ENCODE measurements around the gene PTPRK.

DNA sequence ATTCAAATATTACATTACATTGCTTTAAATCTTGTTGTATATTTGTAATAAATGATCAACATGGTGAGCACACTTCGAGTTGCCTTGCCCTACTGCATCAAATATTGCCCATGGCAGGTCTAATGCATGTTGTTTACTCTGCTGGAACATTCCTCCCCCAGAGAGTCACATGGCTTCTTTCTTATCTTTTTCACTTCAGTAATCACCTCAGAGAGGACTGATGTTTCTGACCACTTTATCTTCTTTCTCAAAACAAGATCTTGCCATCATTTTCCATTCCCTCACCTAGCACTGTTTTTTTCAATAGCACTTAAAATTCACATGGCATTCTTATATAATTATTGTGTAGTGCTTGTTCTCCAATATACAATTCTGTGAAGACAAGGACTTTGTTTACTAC, 376.1 kb downstream of the PTPRK start:
- TF ChIP-seq, protein P1, sequence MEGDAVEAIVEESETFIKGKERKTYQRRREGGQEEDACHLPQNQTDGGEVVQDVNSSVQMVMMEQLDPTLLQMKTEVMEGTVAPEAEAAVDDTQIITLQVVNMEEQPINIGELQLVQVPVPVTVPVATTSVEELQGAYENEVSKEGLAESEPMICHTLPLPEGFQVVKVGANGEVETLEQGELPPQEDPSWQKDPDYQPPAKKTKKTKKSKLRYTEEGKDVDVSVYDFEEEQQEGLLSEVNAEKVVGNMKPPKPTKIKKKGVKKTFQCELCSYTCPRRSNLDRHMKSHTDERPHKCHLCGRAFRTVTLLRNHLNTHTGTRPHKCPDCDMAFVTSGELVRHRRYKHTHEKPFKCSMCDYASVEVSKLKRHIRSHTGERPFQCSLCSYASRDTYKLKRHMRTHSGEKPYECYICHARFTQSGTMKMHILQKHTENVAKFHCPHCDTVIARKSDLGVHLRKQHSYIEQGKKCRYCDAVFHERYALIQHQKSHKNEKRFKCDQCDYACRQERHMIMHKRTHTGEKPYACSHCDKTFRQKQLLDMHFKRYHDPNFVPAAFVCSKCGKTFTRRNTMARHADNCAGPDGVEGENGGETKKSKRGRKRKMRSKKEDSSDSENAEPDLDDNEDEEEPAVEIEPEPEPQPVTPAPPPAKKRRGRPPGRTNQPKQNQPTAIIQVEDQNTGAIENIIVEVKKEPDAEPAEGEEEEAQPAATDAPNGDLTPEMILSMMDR (IDR thresholded peaks at IDR 0.05 in 2 of 3, conservative IDR thresholded peaks at IDR 0.05 in 1 of 3; ENCODE audit: control insufficient read depth in 2 of 3, extremely low read depth in 1 of 3, insufficient read depth in 1 of 3, low read depth in 3 of 3, low read length in 3 of 3): no peak
- TF ChIP-seq TARDBP (IDR thresholded peaks at IDR 0.05; ENCODE audit: borderline replicate concordance) (no peak), POLR2AphosphoS2 (IDR thresholded peaks at IDR 0.05; ENCODE audit: low read depth, low read length) (no peak), SMC3 (IDR thresholded peaks at IDR 0.05; ENCODE audit: borderline replicate concordance, low read length) (no peak), POLR2A (IDR thresholded peaks at IDR 0.05; ENCODE audit: low read depth, low read length) (no peak), JUND (IDR thresholded peaks at IDR 0.05; ENCODE audit: low read depth, low read length) (no peak), YY1 (IDR thresholded peaks at IDR 0.05; ENCODE audit: low read depth, low read length) (no peak), SRF (IDR thresholded peaks at IDR 0.05; ENCODE audit: low read depth in 2 of 2, low read length in 2 of 2) (no peak), TCF7 (IDR thresholded peaks at IDR 0.05; ENCODE audit: borderline replicate concordance) (no peak), NRF1 (conservative IDR thresholded peaks at IDR 0.05; ENCODE audit: low read depth, low read length) (no peak), ZNF274 (IDR thresholded peaks at IDR 0.05; ENCODE audit: insufficient read depth, insufficient read length) (no peak), POLR2AphosphoS5 (IDR thresholded peaks at IDR 0.05; ENCODE audit: low read length) (no peak)
- TF ChIP-seq, protein P2, sequence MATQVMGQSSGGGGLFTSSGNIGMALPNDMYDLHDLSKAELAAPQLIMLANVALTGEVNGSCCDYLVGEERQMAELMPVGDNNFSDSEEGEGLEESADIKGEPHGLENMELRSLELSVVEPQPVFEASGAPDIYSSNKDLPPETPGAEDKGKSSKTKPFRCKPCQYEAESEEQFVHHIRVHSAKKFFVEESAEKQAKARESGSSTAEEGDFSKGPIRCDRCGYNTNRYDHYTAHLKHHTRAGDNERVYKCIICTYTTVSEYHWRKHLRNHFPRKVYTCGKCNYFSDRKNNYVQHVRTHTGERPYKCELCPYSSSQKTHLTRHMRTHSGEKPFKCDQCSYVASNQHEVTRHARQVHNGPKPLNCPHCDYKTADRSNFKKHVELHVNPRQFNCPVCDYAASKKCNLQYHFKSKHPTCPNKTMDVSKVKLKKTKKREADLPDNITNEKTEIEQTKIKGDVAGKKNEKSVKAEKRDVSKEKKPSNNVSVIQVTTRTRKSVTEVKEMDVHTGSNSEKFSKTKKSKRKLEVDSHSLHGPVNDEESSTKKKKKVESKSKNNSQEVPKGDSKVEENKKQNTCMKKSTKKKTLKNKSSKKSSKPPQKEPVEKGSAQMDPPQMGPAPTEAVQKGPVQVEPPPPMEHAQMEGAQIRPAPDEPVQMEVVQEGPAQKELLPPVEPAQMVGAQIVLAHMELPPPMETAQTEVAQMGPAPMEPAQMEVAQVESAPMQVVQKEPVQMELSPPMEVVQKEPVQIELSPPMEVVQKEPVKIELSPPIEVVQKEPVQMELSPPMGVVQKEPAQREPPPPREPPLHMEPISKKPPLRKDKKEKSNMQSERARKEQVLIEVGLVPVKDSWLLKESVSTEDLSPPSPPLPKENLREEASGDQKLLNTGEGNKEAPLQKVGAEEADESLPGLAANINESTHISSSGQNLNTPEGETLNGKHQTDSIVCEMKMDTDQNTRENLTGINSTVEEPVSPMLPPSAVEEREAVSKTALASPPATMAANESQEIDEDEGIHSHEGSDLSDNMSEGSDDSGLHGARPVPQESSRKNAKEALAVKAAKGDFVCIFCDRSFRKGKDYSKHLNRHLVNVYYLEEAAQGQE (IDR thresholded peaks at IDR 0.05; ENCODE audit: low read depth, low read length): no peak

All from GM12878 (cell line).